ENCODE measurements around the gene R3HCC1L. TPM values are rescaled to one million over a fixed set of nuclear protein-coding genes. Genes with fewer than 3 reads are reported as not detected.

The R3HCC1L gene
- polyA plus RNA-seq (2012; ENCODE audit: missing spikeins): 14.3 TPM

DNA sequence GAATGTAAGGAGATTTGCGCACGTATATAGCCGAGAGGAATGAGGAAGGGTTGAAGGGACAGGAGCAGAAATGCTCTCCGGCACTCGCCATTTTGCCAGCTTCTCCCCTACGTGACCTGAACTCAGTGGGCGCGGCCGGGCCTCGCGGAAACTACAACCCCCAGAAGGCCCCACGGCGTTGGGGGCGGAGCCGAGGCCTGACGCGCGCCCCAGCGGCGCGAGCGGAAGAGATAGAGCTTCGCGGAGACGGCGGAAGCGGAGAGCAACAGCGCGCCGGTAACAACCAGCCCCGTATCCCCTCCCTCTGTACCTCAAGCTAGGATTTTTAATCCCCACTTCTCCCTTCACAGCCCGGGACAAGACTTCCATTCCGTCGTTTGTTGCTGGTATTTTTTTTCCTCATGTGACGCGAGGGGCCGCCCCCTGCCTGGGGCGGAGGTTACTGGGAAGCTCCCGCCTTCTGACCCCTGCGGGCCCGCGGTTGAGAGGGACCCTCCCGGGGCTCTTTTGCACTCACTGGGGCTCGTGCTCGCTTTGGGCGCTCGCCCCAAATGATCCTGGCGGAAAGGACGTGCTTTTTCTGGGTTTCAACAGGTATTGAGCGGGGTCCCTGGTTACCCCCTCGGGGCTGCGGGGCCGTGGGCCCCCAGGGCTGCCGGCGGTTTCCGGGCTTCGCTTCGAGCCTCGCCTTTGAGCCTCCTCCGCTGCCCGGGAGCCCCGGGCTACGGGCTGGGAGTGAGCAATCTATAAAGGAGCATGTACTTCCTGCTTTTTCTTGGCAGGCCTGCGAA, at the start of gene R3HCC1L:
Gene R3HCC1L (plus strand): TSS at position 227 of the 791 bp plus-strand sequence. CDS start 73,458 bp downstream, outside the sequence.
- FAIRE-seq (peak; percentile 98), DNase-seq (ENCODE audit: insufficient read length) (peak; percentile 65)
- TF ChIP-seq POLR2AphosphoS5 (IDR thresholded peaks at IDR 0.05; ENCODE audit: low read depth, low read length) (peak; percentile 94), TAF1 (IDR thresholded peaks at IDR 0.05; ENCODE audit: borderline replicate concordance, low read depth, low read length) (peak; percentile 65; the same call in 1 of the 2 replicates), POLR2A (IDR thresholded peaks at IDR 0.05; ENCODE audit: low read depth, low read length) (peak; percentile 93)

DNA sequence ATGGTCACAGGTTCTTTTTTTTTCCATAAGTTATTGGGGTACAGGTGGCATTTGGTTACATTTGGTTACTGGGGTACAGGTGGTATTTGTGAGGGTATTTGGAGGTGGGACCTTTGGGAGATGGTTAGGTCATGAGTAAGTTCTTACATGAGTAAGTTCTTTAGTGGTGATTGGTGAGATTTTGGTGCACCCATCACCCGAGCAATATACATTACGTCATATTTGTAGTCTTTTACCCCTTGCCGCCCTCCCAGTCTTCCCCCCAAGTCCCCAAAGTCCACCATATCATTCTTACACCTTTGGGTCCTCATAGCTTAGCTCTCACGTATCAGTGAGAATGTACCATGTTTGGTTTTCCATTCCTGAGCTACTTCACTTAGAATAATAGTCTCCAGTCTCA, 49.2 kb upstream of the R3HCC1L start:
- no peak for DNase-seq (ENCODE audit: insufficient read length)
- no peak for TF ChIP-seq TAF1 (IDR thresholded peaks at IDR 0.05; ENCODE audit: borderline replicate concordance, low read depth, low read length)
- TF ChIP-seq POLR2AphosphoS5 (IDR thresholded peaks at IDR 0.05; ENCODE audit: low read depth, low read length): no peak
- no peak for TF ChIP-seq POLR2A (IDR thresholded peaks at IDR 0.05; ENCODE audit: low read depth, low read length)
- no peak for FAIRE-seq

DNA sequence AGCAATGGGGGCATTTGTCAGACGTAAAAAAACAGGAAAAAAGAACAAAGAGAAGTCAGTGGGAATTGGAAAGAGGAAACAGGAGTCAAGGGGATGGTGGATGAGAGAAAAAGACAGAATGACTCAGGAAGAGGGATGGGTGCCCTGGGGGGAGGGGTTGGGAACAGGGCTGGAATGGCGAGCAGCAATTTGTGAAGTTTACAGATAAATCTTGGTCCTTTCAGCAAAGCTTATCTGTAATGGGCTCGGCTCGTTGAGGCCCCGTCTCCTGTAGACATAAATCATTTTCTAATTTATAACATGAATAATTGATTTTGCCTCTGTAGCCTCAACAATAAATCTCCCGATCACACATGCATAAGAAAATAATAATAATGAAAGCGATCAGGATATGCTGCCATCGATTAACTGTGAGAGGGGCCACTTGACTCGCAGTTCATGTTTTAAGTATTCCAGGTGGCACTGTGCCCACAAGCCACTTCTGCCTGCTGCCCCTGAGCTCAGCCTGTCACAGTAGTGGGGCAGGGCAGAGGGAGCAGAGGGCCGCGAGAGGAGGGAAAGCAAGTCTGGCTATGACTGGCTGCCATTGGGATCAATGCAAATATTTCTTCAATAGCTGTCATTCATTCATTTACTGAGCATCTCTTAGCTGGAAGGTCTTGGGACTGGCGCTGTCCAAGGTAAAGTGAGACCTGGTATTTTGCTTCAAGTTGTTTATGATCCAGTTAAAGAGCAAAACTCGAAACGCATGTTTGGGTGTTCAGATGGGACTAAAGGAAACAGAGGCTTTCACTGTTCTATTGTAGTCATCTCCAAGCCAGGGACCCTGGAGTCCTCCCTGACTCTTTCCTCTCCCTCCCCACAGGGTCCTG, 47.4 kb upstream of the R3HCC1L start:
- DNase-seq (ENCODE audit: insufficient read length): no peak
- no peak for TF ChIP-seq TAF1 (IDR thresholded peaks at IDR 0.05; ENCODE audit: borderline replicate concordance, low read depth, low read length)
- TF ChIP-seq POLR2A (IDR thresholded peaks at IDR 0.05; ENCODE audit: low read depth, low read length): no peak
- TF ChIP-seq POLR2AphosphoS5 (IDR thresholded peaks at IDR 0.05; ENCODE audit: low read depth, low read length): no peak
- FAIRE-seq: no peak

DNA sequence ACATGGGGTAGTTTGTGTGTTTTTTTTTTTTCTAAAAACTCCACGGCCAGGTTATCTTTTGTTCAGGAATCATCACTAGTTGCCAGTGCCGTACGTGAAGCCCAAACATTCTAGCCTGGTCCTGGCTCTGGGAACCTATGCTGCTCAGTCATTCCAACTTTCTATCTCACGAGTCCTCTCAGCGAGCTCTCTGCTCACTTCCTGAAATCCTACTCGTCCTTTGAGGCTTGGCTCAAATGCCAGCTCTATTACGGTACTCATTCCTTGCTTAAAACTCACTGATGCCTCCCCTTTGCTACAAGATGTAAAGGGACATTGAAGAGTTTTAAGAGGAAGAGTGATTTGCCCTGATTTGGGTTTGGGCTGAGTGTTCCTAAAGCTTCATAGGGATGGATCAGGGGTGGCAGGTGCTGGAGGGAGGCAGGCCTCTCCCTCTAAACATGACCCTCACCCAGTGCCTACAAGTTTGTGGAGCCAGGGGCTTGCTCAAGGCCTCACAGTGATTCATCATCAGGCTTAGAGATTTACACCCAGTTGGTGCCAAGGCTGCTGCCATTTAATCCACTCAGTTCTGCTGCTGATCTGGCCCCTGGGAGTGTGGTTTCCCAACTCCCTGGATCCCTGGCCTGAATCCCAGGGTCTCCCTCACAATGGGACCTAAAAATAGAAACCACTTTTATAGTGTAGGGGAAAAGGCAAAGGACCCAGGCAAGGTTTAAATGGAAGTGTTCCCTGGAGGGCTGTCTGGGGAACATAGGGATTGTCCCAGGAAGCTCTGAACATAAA, 46.1 kb upstream of the R3HCC1L start:
- no peak for FAIRE-seq
- no peak for DNase-seq (ENCODE audit: insufficient read length)
- TF ChIP-seq TAF1 (IDR thresholded peaks at IDR 0.05; ENCODE audit: borderline replicate concordance, low read depth, low read length) (no peak), POLR2AphosphoS5 (IDR thresholded peaks at IDR 0.05; ENCODE audit: low read depth, low read length) (no peak), POLR2A (IDR thresholded peaks at IDR 0.05; ENCODE audit: low read depth, low read length) (no peak)

DNA sequence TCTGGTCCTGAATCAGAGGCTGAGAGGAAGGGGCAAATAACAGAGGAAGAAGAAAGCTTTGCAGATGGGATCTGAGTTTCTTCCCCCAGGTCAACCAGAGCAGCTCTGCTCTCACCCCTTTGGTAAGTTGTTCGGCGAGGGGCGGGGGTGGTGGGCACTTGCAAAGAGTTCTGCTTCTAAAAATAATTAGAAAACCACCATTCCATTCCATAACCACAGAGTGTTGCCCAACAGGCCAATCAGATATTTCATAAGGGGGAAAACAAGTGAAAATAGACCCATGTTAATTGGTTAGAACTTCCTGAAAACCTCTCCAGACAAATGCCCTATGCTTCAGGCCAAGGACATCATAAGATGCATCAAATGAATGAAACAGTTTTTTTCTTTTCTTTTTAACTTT, 43.6 kb upstream of the R3HCC1L start:
- DNase-seq (ENCODE audit: insufficient read length): no peak
- no peak for FAIRE-seq
- TF ChIP-seq POLR2A (IDR thresholded peaks at IDR 0.05; ENCODE audit: low read depth, low read length) (no peak), POLR2AphosphoS5 (IDR thresholded peaks at IDR 0.05; ENCODE audit: low read depth, low read length) (no peak)

DNA sequence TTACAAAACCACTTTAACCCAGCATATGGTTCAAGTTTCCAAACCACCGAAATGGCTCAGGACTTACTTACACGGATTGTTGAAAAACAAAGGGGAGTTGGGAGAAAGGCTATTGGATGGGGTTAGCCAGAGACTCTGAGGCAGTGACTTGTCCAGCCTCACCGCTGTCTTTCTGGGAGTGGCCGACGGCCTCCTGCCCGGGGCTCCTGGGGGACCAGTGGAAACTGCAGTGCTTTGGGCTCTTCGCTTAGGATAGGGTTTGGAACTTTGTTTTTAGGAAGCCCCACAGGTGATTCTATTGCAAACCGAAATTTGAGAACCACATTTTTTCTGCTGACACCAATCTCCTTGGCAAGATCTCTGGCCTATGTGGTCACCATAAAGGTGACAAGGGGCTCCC, 38.1 kb upstream of the R3HCC1L start:
- FAIRE-seq (no peak), DNase-seq (ENCODE audit: insufficient read length) (no peak)
- TF ChIP-seq POLR2AphosphoS5 (IDR thresholded peaks at IDR 0.05; ENCODE audit: low read depth, low read length): no peak
- TF ChIP-seq POLR2A (IDR thresholded peaks at IDR 0.05; ENCODE audit: low read depth, low read length): no peak
- TF ChIP-seq TAF1 (IDR thresholded peaks at IDR 0.05; ENCODE audit: borderline replicate concordance, low read depth, low read length): no peak

DNA sequence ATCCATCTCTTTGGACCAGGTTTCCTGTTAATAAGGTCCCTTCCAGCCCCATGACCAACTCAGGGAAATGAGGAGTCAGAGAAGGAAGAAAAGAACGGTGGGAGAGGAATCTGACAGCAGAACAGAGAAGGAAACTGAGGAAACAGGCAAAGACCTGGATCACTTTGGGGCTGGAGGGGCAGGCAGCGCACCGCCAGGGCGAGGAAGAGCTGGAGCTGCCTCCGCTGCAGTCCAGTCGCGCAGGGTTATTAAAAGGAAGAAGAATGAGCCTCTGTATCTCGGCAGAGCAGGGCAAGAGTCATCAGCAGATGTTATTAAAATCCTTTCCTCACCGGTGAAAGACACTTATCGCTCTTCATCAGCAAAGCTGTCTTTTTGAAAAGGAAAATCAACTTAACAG, 37.7 kb upstream of the R3HCC1L start:
- TF ChIP-seq TAF1 (IDR thresholded peaks at IDR 0.05; ENCODE audit: borderline replicate concordance, low read depth, low read length) (no peak), POLR2A (IDR thresholded peaks at IDR 0.05; ENCODE audit: low read depth, low read length) (no peak), POLR2AphosphoS5 (IDR thresholded peaks at IDR 0.05; ENCODE audit: low read depth, low read length) (no peak)
- FAIRE-seq (no peak), DNase-seq (ENCODE audit: insufficient read length) (no peak)

DNA sequence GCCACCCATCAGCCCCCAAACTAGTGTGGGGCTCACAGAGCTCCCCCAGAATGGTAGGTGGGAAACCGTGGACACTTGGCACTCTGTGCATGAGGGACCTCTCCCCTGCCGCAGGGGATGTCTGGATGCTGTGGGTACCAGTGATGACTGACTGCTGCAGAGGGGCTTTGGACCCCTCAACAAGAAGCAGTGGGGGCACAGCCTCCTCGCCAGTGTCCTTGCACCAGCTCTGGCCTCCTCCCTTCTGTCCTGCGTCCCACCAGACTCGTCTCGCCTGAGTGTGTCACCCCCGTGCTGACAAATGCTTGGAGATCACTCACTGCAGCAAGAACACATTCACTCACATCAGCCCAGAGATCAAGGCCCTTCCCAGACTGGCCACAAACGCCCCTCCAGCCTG, 37.3 kb upstream of the R3HCC1L start:
- FAIRE-seq (no peak), DNase-seq (ENCODE audit: insufficient read length) (no peak)
- TF ChIP-seq TAF1 (IDR thresholded peaks at IDR 0.05; ENCODE audit: borderline replicate concordance, low read depth, low read length) (no peak), POLR2A (IDR thresholded peaks at IDR 0.05; ENCODE audit: low read depth, low read length) (no peak), POLR2AphosphoS5 (IDR thresholded peaks at IDR 0.05; ENCODE audit: low read depth, low read length) (no peak)

DNA sequence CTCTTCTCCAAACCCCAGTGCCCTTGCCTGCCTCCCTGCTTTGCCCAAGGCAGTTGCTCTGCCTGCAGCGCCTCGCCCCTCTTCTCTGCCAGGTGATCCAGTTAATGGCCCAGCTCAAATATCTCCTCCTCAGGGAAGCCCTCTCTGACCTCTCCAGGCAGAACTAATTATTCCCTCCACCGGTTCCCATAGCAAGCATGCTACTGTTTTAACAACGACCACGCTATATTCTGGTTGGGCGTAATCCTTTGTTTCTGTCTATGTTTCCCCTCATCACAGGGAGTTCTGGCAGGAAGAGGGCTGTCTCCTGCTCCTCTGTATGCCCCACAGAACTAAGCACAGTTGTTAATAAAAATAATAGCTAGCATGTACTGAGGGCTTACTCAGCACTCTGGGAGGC, 36.8 kb upstream of the R3HCC1L start:
- TF ChIP-seq POLR2A (IDR thresholded peaks at IDR 0.05; ENCODE audit: low read depth, low read length) (no peak), POLR2AphosphoS5 (IDR thresholded peaks at IDR 0.05; ENCODE audit: low read depth, low read length) (no peak), TAF1 (IDR thresholded peaks at IDR 0.05; ENCODE audit: borderline replicate concordance, low read depth, low read length) (no peak)
- no peak for DNase-seq (ENCODE audit: insufficient read length)
- no peak for FAIRE-seq

DNA sequence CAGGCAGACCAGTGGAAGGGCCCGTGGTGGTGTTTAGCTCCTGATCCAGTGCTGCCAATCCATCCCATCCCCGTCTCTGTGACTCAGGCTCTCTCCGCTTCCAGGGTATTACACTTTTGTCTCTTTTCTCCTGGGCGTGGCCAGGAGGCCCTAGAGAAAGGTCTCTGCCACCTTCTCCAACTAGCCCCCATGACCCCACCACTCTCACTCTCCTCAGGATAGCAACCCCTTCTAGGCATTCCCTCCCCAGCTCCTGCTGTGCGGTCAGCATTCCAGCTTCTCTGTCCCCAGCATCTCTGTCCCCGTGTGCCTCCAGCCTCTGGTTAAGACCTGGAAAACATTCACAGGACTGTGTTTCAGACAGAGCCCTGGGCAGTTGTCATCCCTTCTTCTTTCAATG, 36.2 kb upstream of the R3HCC1L start:
- FAIRE-seq: no peak
- no peak for DNase-seq (ENCODE audit: insufficient read length)
- TF ChIP-seq POLR2A (IDR thresholded peaks at IDR 0.05; ENCODE audit: low read depth, low read length): no peak
- no peak for TF ChIP-seq TAF1 (IDR thresholded peaks at IDR 0.05; ENCODE audit: borderline replicate concordance, low read depth, low read length)
- no peak for TF ChIP-seq POLR2AphosphoS5 (IDR thresholded peaks at IDR 0.05; ENCODE audit: low read depth, low read length)

DNA sequence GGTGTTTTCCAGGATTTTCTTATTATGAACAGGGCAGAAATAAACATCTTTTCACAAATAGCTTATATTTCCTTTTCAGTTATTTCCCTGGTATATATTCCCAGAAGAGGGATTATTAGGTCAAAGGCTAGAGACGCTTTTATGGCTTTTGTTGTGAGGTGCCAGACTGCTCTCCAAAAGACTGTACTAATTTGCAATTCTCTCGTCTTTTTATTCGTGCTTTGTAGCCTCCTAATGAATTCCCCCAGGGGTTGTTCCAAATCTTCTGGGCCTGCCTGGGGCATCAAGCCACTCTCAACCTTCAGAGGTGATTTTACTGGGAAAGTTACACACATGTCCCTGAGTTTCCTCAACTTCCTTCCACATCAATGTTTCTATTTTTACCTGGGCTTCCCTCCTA, 34.0 kb upstream of the R3HCC1L start:
- TF ChIP-seq POLR2A (IDR thresholded peaks at IDR 0.05; ENCODE audit: low read depth, low read length) (no peak), TAF1 (IDR thresholded peaks at IDR 0.05; ENCODE audit: borderline replicate concordance, low read depth, low read length) (no peak), POLR2AphosphoS5 (IDR thresholded peaks at IDR 0.05; ENCODE audit: low read depth, low read length) (no peak)
- DNase-seq (ENCODE audit: insufficient read length) (no peak), FAIRE-seq (no peak)
